Glutamatergic neuron (in vitro differentiated cells): ENCODE measurements around the gene MYDGF. TPM values are rescaled to one million over a fixed set of nuclear protein-coding genes. Genes with fewer than 3 reads are reported as not detected.

ENCODE experiments used
- DNase-seq: peaks from one replicate; pipeline ENCODE4 v3.0.0; 2022
- H3K27ac Mint-ChIP-seq: one replicate; pipeline ENCODE4 v1.8.0; 2020; ENCODE audit warnings: mild to moderate bottlenecking, mixed read lengths, inconsistent platforms; ENCODE audit not compliant: unreplicated experiment
- H3K27me3 Mint-ChIP-seq: one replicate; pipeline ENCODE4 v1.8.0; 2020; ENCODE audit warnings: mild to moderate bottlenecking, moderate library complexity, mixed read lengths, inconsistent platforms; ENCODE audit not compliant: unreplicated experiment
- H3K36me3 Mint-ChIP-seq: one replicate; pipeline ENCODE4 v1.8.0; 2020; ENCODE audit warnings: mild to moderate bottlenecking, mixed read lengths, inconsistent platforms; ENCODE audit not compliant: unreplicated experiment
- H3K4me1 Mint-ChIP-seq: one replicate; pipeline ENCODE4 v1.8.0; 2020; ENCODE audit warnings: mild to moderate bottlenecking, low read depth, mixed read lengths, inconsistent platforms; ENCODE audit not compliant: unreplicated experiment
- H3K4me3 Mint-ChIP-seq: one replicate; pipeline ENCODE4 v1.8.0; 2020; ENCODE audit warnings: mild to moderate bottlenecking, mixed read lengths, inconsistent platforms; ENCODE audit not compliant: unreplicated experiment
- H3K9me3 Mint-ChIP-seq: one replicate; pipeline ENCODE4 v1.8.0; 2020; ENCODE audit warnings: mild to moderate bottlenecking, moderate library complexity, mixed read lengths, inconsistent platforms; ENCODE audit not compliant: unreplicated experiment
- CTCF ChIP-seq: fragments of 200-600 bp; sonication (generic); IDR thresholded peaks from one replicate; pipeline ENCODE4 v1.5.0; 2021; ENCODE audit not compliant: partially characterized antibody, unreplicated experiment
- total RNA-seq: library from RNA; stranded (reverse); fragmentation: NEBNext Ultra II Directional; extraction: Animal tissue kit (Norgen Biotek cat#: 25700); gene quantifications from one replicate; pipeline ENCODE4 v1.2.1, GENCODE V29; 2021; ENCODE audit not compliant: unreplicated experiment

Gene MYDGF
- total RNA-seq, 1 donor from 2014 or later, result 32.6 TPM

DNA sequence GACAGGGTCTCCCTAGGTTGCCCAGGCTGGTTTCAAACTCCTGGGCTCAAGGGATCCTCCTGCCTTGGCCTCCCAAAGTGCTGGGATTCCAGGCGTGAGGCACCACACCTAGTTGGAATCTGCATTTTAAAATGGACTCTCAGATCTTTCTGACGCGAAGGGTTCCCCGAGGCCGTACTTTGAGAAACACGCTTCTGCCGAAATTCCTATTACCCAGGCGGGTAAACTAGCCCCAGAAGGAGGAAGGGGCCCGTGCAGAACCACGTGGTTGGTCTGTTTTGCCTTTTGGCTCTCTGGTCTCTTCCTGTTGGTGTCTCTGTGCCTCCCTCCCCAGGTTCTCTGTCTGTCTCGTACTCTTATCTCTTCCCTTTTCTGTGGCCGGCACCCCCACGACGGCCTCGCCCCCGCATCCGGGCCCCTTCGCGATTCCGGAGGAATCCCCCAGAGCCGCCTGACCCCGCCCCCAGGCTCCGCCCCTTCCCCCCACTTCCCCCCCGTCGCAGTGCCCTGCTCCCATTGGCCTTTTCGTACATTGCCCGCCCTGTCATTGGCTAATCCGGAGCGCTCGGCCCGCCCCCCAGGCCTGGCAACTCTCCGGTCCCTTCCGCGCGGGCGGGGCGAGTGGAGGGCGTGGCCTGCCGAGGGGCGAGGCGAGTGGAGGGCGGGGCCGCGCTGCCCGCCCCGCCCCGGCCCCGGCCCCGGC lies 31.2 kb downstream of the MYDGF start, which contains the start of gene TNFAIP8L1:
Gene TNFAIP8L1, plus strand, starts transcription at position 689 of the 703 bp plus-strand sequence. CDS start 12,354 bp downstream, outside the sequence.
- DNase-seq, result peak; percentile 100
- no peak for TF ChIP-seq CTCF
- Mint-ChIP-seq H3K36me3 (no peaks in the 10 kb centered on the region), H3K9me3 (peaks cover 13% of the 10 kb centered on the region), H3K27me3 (peaks cover 13% of the 10 kb centered on the region), H3K27ac (peak within 1 kb of the TSS; percentile 78), H3K4me3 (peak within 1 kb of the TSS; percentile 94), H3K4me1 (peaks cover 4% of the 10 kb centered on the region)

GRCh38 chr19:4638317-4638716 lies 31.8 kb downstream of the MYDGF start:
- no peak for TF ChIP-seq CTCF
- H3K4me1 Mint-ChIP-seq, result peaks cover 9% of the 10 kb centered on the region
- DNase-seq, result no peak

DNA sequence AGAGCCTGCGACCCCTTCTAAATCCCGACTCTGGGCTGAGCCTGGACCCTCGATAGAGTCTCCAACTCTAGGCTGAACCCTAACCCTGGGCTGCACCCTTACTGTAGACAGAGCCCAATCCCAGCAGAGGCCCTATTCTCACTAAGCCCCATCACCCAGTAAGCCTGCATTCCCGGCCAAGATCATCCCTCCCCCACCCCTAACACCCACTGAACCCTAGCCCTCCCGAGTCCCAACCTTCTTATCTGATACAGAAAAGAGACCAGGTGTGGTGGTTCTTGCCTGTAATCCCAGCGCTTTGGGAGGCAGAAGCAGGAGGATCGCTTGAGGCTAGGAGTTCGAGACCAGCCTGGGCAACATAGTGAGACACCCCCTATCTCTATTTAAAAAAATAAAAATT lies 33.4 kb downstream of the MYDGF start:
- TF ChIP-seq CTCF, result no peak
- Mint-ChIP-seq H3K27ac (peak overlapping the region; percentile 77), H3K27me3 (peaks cover 28% of the 10 kb centered on the region)

More at GRCh38 chr19:4638317-4638716, 31.8 kb downstream of the MYDGF start:
- Mint-ChIP-seq H3K9me3 (peaks cover 19% of the 10 kb centered on the region), H3K27ac (no peak overlapping the region), H3K27me3 (peaks cover 18% of the 10 kb centered on the region), H3K4me3 (no peak overlapping the region), H3K36me3 (peaks cover under 1% of the 10 kb centered on the region)

DNA sequence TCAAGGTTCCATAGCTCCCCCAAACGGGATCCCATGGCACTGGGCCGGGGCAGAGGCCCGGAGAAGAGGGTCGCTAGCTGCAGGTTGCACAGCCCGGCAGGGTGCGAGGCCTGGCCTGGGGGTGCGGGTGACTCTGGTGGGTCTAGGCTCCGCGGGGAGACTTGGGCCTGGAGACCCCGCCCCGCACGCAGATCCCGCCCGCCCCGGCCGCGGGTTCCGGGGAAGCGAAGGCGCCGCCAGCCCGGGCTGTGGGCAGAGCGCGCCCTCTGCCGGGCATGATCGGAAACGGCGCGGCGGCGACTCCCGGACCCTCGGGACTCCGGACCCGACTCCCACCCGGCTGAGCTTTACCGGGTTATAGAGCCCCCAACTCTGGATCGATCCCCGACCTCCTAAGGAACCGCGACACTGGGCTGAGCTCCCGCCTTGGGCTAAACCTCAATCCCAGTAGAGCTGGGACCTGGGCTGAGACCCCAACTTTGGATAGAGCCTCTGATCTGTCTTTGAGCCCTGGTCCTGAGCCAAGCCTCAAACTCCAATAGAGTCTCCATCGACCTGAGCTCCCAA lies 33.9 kb downstream of the MYDGF start:
- peaks cover 27% of the 10 kb centered on the region for H3K9me3 Mint-ChIP-seq
- H3K27ac Mint-ChIP-seq, result peak overlapping the region; percentile 99
- peak overlapping the region; percentile 83 for H3K4me3 Mint-ChIP-seq
- peaks cover 12% of the 10 kb centered on the region for H3K4me1 Mint-ChIP-seq
- peak; percentile 91 for DNase-seq
- H3K27me3 Mint-ChIP-seq, result peaks cover 28% of the 10 kb centered on the region
- H3K36me3 Mint-ChIP-seq, result peaks cover 4% of the 10 kb centered on the region
- peak; percentile 98 for TF ChIP-seq CTCF

More for the DNA sequence above, 33.4 kb downstream of the MYDGF start:
- H3K9me3 Mint-ChIP-seq, result peaks cover 27% of the 10 kb centered on the region
- no peak for DNase-seq
- H3K36me3 Mint-ChIP-seq, result peaks cover 4% of the 10 kb centered on the region
- peak overlapping the region; percentile 49 for H3K4me3 Mint-ChIP-seq
- H3K4me1 Mint-ChIP-seq, result peaks cover 12% of the 10 kb centered on the region

- no peak for TF ChIP-seq CTCF
- DNase-seq, result peak; percentile 92
- Mint-ChIP-seq H3K27me3 (peaks cover 28% of the 10 kb centered on the region), H3K27ac (peak overlapping the region; percentile 99), H3K4me1 (peaks cover 12% of the 10 kb centered on the region), H3K36me3 (peaks cover 4% of the 10 kb centered on the region), H3K4me3 (peak overlapping the region; percentile 83), H3K9me3 (peaks cover 27% of the 10 kb centered on the region)
Measured at GRCh38 chr19:4635754-4636116, 34.4 kb downstream of the MYDGF start.
